Superior temporal gyrus (tissue), 1 donor: ENCODE data around the gene LRBA.

Source experiments
- DNase-seq: peaks from one replicate; pipeline ENCODE4 v3.0.0-alpha.2; 2016; ENCODE audit errors: extremely low spot score

LRBA gene

DNA sequence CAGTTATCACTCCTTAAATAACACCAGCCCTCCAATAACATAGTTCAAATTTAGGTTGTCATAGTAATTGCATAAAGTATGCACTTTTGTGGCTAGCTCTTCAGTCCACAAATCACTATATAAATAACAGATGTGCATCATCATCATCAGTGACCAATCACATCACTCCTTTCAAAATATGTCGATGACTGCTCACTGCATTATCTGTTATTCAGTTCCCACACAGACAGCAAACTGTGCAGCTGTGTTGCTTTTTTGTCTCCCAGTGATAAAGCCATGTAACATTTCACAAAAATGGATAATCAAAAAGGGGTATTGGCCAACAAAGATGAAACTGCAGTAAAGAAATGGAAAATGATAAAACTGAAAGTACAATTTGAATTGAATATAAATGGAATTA, 731.4 kb downstream of the LRBA start:
- DNase-seq = peak; percentile 15

DNA sequence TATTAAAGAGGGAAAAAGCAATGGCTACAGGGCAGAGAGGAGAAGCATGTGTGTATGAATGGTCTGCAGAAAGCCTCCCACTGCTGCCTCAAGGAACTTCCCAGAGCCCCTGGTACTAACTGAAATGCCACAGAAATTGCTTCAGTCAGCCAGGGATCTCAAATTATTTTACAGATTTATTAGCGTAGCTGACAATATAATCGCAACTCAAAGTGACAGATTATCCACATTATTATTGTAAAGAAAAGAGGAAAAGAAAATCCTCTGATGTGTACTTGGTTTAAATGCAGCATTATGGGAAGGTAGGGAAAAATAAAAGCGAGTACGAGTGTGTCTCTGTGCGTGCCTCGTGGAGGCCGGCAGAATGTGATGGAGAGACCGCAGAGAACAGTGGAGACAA, 734.1 kb downstream of the LRBA start:
- DNase-seq = peak; percentile 7

DNA sequence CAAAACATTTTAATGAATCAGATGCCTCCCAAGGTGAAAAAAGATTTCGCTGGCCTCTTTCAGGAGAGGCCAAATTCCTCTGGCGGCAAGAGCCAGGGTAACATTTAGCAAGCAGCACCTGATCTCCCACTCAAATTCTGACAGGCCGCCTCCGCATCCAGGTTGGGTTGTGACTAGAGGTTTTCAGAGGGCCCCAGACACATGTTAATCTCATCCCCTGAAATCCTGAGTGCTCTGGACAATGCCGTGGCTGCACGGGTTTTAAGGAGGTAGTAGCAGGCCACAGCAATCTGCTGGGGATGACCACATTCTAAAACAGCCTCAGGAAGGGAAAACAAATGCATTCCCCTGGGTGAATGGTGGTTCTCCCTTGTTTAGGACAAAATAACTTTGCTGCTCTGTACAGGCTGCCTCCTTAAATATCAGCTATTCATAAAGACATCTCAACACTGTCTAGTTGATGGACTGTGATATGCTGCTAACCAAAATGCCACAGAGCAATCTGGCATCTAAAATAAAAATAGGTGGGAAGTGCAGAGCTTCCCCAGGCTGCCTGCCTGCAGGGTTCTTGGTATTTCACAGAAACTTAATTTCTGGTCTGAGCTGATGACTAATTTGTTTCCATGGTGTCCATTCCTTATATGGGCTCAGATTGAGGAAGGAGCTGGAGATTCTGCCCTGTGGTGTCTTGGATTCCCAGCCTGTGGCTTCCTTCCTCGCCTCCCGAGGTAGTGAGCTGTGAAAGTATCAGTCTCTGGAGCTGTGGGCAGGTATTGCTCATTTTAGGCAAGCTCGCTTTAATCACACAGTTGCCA, 734.8 kb downstream of the LRBA start:
- DNase-seq = peak; percentile 46

- DNase-seq = peak; percentile 9
These were observed 736.9 kb downstream of the LRBA start for GRCh38 chr4:150278206-150278605.

GRCh38 chr4:150268444-150268843, 746.6 kb downstream of the LRBA start:
- no peak for DNase-seq

- DNase-seq = no peak
These were observed 749.3 kb downstream of the LRBA start for GRCh38 chr4:150265806-150266205.

GRCh38 chr4:150264595-150265161, 750.4 kb downstream of the LRBA start:
- no peak for DNase-seq

- no peak for DNase-seq
These were observed 752.5 kb downstream of the LRBA start for GRCh38 chr4:150262611-150263010.

DNA sequence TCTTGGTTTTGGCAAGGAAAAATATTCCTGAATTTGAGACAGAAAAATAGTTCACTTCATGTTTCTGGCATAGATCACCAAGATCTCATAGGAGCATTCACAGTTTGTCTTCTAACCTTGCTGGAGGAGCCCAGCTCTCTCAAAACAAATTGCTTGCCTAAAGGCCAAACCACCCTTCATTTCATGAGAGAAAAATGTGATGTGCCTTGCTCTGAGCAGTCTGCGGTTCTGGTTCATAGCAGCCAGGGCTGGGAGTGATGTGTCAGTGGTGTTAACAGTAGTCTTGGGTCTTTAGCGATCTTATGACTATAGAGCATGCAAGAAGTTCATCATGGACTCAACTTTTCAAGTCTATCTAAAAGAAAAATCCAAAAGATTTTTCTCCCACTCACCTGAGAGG, 753.5 kb downstream of the LRBA start:
- no peak for DNase-seq

- no peak for DNase-seq
These were observed 755.1 kb downstream of the LRBA start for GRCh38 chr4:150259861-150260567.

DNA sequence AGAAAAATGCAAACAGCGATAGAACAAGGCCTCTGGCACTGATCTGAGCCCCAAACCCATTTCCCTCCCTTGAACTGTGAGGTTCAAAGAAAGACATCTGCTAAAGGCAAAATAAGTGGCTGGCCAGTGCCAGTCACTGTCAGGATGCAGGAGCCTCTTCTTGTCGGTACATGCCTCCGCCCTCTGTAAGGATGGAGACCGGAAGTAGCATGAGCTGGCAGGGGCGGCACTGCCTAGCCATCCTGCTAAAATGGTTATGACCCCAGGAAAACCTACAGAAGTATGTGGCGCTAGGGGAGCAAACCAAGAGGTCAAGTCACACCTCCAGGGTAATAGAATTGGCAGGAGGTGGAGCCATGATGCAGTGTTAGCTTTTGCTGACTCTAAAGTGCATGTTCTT, 756.5 kb downstream of the LRBA start:
- DNase-seq = no peak

DNA sequence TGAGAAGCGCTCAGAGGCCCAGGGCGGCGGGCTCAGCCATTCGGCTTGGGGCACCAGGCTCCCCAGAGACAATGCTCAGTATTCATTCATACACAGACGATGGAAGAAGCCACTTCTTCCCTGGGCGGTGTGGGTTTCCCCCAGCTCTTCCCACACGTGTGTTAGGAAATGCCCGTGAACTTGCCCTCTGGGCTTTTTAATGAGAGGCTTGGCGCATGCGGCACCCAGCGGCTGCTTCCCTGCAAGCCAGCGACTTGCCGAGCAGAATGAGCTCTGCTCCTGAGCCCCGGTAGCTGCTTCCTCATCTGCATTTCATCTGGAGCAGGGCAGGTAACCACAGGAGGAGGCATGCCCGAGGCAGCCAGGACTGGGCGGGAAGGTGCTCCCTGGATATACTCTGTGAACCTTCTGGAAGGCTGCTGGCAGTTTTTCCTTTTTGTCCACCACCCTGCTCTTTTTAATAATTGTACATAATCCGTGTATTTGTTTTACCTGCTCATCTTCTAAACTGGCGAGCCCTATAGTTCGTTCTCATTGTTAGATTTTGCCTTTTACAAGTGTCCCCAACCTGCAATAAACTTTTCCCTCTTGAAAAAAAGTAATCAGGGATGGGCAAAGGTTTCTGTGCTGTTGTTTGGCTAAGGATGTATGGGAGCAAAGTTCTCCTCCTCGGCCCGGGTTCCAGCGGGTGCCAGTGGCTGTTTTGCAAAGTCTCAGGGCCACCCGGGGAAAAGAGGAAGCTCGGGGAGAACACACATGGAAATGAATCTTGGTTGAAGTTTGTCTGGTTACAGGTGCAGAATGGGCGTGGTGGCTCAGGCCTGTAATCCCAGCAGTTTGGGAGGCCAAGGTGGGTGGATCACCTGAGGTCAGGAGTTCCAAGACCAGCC, 758.0 kb downstream of the LRBA start:
- no peak for DNase-seq

DNA sequence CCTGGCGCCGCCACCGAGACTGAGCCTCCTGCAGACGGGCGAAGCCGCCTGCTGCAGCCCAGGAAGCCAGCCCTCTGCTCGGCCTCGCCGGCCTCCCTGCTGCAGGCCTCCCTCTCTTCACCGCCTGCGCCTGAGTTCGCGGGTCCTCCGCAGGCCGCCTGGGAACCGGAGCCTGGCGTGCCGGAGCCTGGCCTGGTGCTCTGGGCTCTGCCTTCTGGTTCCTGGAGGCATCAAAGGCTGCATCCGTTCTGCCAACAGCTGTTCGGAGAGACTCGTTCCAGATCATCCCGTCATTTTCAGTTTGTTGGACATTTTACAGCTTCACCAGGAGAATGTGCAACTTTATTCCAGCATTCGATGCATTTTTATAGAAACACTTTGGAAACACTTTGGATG, 758.9 kb downstream of the LRBA start:
- no peak for DNase-seq

- no peak for DNase-seq
These were observed 759.4 kb downstream of the LRBA start for GRCh38 chr4:150255610-150256224.

DNA sequence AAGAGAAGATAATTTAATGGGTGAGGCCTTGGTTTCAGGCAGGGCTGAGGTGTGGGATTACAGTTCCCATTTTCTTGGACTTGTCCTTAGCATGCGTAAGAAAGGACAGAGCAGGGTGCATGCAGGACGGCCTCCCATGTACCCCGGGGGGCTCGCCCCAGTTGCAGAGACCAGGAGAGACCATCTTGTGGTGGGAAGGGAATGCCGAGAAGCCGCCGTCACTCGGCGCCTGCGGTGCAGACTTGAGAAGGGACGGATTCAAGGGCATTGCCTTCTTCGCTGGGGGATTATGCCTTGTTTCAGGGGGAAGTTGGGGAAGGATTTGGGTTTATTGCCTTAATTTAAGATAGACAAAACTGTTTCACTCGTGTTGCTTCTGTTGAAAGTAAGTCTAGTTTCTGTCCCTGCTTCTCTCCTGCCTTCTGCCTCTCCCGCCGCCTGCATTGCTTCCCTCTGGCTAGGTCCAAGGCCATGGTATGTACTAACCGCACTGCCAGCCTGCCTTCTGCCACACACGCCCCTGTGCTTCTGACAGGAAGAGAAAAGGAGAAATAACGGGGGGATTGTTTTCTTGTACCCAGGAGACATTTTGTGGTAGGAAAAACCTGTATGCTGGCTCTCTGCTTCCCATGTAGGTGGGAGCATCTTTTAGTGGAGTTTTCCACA, 761.0 kb downstream of the LRBA start:
- DNase-seq = no peak

DNA sequence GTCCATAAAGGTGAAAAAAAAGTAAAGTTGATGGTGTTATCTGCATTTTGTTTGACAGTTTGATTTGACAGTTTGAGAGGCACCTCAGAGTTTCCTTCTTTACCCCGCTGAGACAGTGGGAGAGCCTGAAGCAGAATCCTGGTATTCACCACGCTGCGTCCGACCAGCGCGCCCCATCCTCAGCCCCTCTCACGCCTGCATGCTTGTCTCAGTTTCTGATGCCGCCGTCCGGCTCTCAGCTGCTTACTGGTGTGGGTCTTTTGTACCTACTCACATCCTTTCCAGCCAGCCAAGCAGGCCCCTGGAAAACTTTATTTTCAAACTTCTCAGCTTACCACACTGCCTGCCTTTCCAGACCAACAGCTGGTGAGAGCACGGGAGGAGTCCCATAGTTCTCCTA, 761.7 kb downstream of the LRBA start:
- DNase-seq = no peak

DNA sequence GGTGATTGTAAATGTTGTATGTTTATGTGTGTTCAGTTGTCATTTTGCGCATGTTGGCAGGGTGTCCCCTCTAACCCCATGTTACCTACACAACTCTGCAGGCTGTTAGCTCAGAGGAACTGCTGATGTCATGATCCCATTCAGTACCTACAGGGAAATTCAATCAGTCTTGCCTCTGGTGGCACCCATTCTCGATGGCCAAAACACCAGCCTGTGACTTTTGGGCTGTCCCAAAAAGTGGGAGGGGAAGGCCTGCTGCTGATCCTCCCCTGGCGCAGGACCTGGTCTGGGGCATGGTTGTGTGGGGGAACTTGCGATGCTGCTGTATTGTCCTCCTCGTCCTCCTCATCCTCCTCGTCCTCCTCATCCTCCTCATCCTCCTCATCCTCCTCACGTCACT, 762.3 kb downstream of the LRBA start:
- DNase-seq = no peak

GRCh38 chr4:150252306-150252705, 762.8 kb downstream of the LRBA start:
- DNase-seq = no peak

- DNase-seq = no peak
These were observed 763.3 kb downstream of the LRBA start for GRCh38 chr4:150251752-150252190.

DNA sequence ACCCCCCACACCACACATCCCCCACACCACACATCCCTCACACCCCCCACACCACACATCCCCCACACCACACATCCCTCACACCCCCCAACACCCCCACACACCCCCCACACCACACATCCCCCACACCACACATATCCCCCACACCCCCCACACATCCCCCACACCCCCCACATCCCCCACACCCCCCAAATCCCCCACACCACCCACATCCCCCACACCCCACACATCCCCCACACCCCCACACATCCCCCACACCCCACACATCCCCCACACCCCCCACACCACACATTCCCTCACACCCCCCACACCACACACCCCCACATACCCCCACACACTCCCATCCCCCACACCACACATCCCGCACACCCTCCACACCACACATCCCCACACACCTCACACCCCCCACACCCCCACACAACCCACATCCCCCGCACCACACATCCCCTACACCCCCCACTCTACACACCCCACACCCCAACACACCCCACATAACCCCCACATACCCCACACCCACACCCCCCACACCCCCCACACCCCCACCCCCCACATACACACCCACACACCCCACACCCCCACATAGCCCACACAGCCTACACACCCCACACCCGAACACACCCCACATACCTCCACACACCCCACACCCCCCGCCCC, 764.0 kb downstream of the LRBA start:
- DNase-seq = no peak
